Stimulated activated CD4-positive, alpha-beta T cell treated with anti-CD3 and anti-CD28 coated beads, Interleukin-12 subunit alpha, Interleukin-12 subunit beta, amount 100 ng/mL, for 4 hours (primary cell): ENCODE data around the gene CCNB2.

Experiments
- DNase-seq: peaks from one replicate; pipeline ENCODE4 v3.0.0-alpha.2; 2020

The CCNB2 gene

GRCh38 chr15:59169251-59169708, 64.3 kb downstream of the CCNB2 start:
- DNase-seq = no peak

GRCh38 chr15:59170295-59171066, 65.5 kb downstream of the CCNB2 start:
- DNase-seq = no peak

GRCh38 chr15:59171067-59171397, 66.1 kb downstream of the CCNB2 start:
- no peak for DNase-seq

- DNase-seq = no peak
These were observed 67.4 kb downstream of the CCNB2 start for GRCh38 chr15:59172289-59172901.

- no peak for DNase-seq
These were observed 68.2 kb downstream of the CCNB2 start for GRCh38 chr15:59173194-59173593.

GRCh38 chr15:59174151-59174834, 69.3 kb downstream of the CCNB2 start:
- DNase-seq = no peak
